HG03439 (cell line): Measurements from ENCODE around the gene ATP8A2.

Source experiments
- ATAC-seq: cut with Tn5 transposase; IDR thresholded peaks from one replicate; pipeline ENCODE4 v1.9.1; 2021; ENCODE audit warnings: mild to moderate bottlenecking, moderate library complexity; ENCODE audit not compliant: unreplicated experiment

ATP8A2 gene

GRCh38 chr13:25616674-25617073 is 244.9 kb downstream of the ATP8A2 start:
- no peak for ATAC-seq

GRCh38 chr13:25619897-25620296 is 248.1 kb downstream of the ATP8A2 start:
- ATAC-seq: no peak

- ATAC-seq: no peak
Observed at GRCh38 chr13:25625414-25625813, 253.6 kb downstream of the ATP8A2 start.

GRCh38 chr13:25630329-25630900 is 258.6 kb downstream of the ATP8A2 start:
- ATAC-seq: no peak

- ATAC-seq: no peak
Observed at GRCh38 chr13:25632166-25632888, 260.6 kb downstream of the ATP8A2 start.

- no peak for ATAC-seq
Observed at GRCh38 chr13:25633093-25633492, 261.3 kb downstream of the ATP8A2 start.

- no peak for ATAC-seq
Observed at GRCh38 chr13:25645681-25646080, 273.9 kb downstream of the ATP8A2 start.

- ATAC-seq: no peak
Observed at GRCh38 chr13:25649001-25649633, 277.3 kb downstream of the ATP8A2 start.

- ATAC-seq: no peak
Observed at GRCh38 chr13:25652764-25653163, 281.0 kb downstream of the ATP8A2 start.

GRCh38 chr13:25654322-25654721 is 282.5 kb downstream of the ATP8A2 start:
- ATAC-seq: no peak

GRCh38 chr13:25657157-25657556 is 285.4 kb downstream of the ATP8A2 start:
- ATAC-seq: no peak

GRCh38 chr13:25659091-25659795 is 287.5 kb downstream of the ATP8A2 start:
- ATAC-seq: no peak

GRCh38 chr13:25660996-25661395 is 289.2 kb downstream of the ATP8A2 start:
- no peak for ATAC-seq

- ATAC-seq: no peak
Observed at GRCh38 chr13:25662516-25662915, 290.7 kb downstream of the ATP8A2 start.

GRCh38 chr13:25668345-25668744 is 296.6 kb downstream of the ATP8A2 start:
- ATAC-seq: no peak

- ATAC-seq: no peak
Observed at GRCh38 chr13:25673711-25674110, 301.9 kb downstream of the ATP8A2 start.

- ATAC-seq: no peak
Observed at GRCh38 chr13:25674371-25674770, 302.6 kb downstream of the ATP8A2 start.

GRCh38 chr13:25675060-25675459 is 303.3 kb downstream of the ATP8A2 start:
- no peak for ATAC-seq

GRCh38 chr13:25677956-25678355 is 306.2 kb downstream of the ATP8A2 start:
- ATAC-seq: no peak

GRCh38 chr13:25678398-25678797 is 306.6 kb downstream of the ATP8A2 start:
- ATAC-seq: no peak

GRCh38 chr13:25679159-25679558 is 307.4 kb downstream of the ATP8A2 start:
- no peak for ATAC-seq

GRCh38 chr13:25679936-25680335 is 308.2 kb downstream of the ATP8A2 start:
- ATAC-seq: no peak
